ENCODE data around the gene LY6G5C.

LY6G5C gene

GRCh38 chr6:31677955-31678354 lies 2.9 kb downstream of the LY6G5C start:
- no peak overlapping the region for H3K4me3 ChIP-seq (ENCODE audit: insufficient read depth, low read length, poor library complexity, severe bottlenecking)
- no peak overlapping the region for H3K9ac ChIP-seq (ENCODE audit: low read length)
- TF ChIP-seq EZH2phosphoT487 (conservative IDR thresholded peaks at IDR 0.05; ENCODE audit: low read length) = no peak
- TF ChIP-seq CTCF (IDR thresholded peaks at IDR 0.05; ENCODE audit: insufficient read depth, low read length, poor library complexity, severe bottlenecking) = no peak
- H3K9me3 ChIP-seq (ENCODE audit: insufficient read depth, low read length) = no peaks in the 10 kb centered on the region
- H3K36me3 ChIP-seq (ENCODE audit: low read length) = no peaks in the 10 kb centered on the region
- H4K20me1 ChIP-seq (ENCODE audit: low read depth, low read length) = no peaks in the 10 kb centered on the region
- peaks cover 14% of the 10 kb centered on the region; the same call in 1 of the 2 replicates for H3F3A ChIP-seq (ENCODE audit: insufficient read depth)
- no peaks in the 10 kb centered on the region for H3K79me2 ChIP-seq (ENCODE audit: insufficient read depth, low read length)
- H3K4me2 ChIP-seq (ENCODE audit: low read depth, low read length, poor library complexity, severe bottlenecking) = no peak overlapping the region
- no peaks in the 10 kb centered on the region for H3K27me3 ChIP-seq (ENCODE audit: low read length)
- H3K27ac ChIP-seq (ENCODE audit: low read depth, low read length) = no peak overlapping the region
- H3K9me2 ChIP-seq (replicated peaks; ENCODE audit: insufficient read depth, low read length) = no peaks in the 10 kb centered on the region
- no peak overlapping the region for H2AFZ ChIP-seq (ENCODE audit: low read depth, low read length, severe bottlenecking)

- Histone ChIP-seq H3F3A (ENCODE audit: insufficient read depth) (peaks cover 14% of the 10 kb centered on the region; the same call in 1 of the 2 replicates), H3K79me2 (ENCODE audit: insufficient read depth, low read length) (no peaks in the 10 kb centered on the region), H3K27me3 (ENCODE audit: low read length) (no peaks in the 10 kb centered on the region), H2AFZ (ENCODE audit: low read depth, low read length, severe bottlenecking) (no peak overlapping the region), H3K4me2 (ENCODE audit: low read depth, low read length, poor library complexity, severe bottlenecking) (no peak overlapping the region), H4K20me1 (ENCODE audit: low read depth, low read length) (no peaks in the 10 kb centered on the region), H3K9me2 (replicated peaks; ENCODE audit: insufficient read depth, low read length) (no peaks in the 10 kb centered on the region), H3K36me3 (ENCODE audit: low read length) (no peaks in the 10 kb centered on the region), H3K27ac (ENCODE audit: low read depth, low read length) (no peak overlapping the region), H3K9ac (ENCODE audit: low read length) (no peak overlapping the region), H3K9me3 (ENCODE audit: insufficient read depth, low read length) (no peaks in the 10 kb centered on the region), H3K4me3 (ENCODE audit: insufficient read depth, low read length, poor library complexity, severe bottlenecking) (no peak overlapping the region)
- TF ChIP-seq CTCF (IDR thresholded peaks at IDR 0.05; ENCODE audit: insufficient read depth, low read length, poor library complexity, severe bottlenecking) = no peak
- TF ChIP-seq EZH2phosphoT487 (conservative IDR thresholded peaks at IDR 0.05; ENCODE audit: low read length) = no peak
Measured at GRCh38 chr6:31676904-31677303, 4.0 kb downstream of the LY6G5C start.

- Histone ChIP-seq H3F3A (ENCODE audit: insufficient read depth) (peaks cover 14% of the 10 kb centered on the region; the same call in 1 of the 2 replicates), H3K9ac (ENCODE audit: low read length) (no peak overlapping the region), H3K27ac (ENCODE audit: low read depth, low read length) (no peak overlapping the region), H3K4me3 (ENCODE audit: insufficient read depth, low read length, poor library complexity, severe bottlenecking) (no peak overlapping the region), H3K27me3 (ENCODE audit: low read length) (no peaks in the 10 kb centered on the region), H3K36me3 (ENCODE audit: low read length) (no peaks in the 10 kb centered on the region), H3K4me2 (ENCODE audit: low read depth, low read length, poor library complexity, severe bottlenecking) (no peak overlapping the region), H2AFZ (ENCODE audit: low read depth, low read length, severe bottlenecking) (no peak overlapping the region), H3K79me2 (ENCODE audit: insufficient read depth, low read length) (no peaks in the 10 kb centered on the region), H3K9me2 (replicated peaks; ENCODE audit: insufficient read depth, low read length) (no peaks in the 10 kb centered on the region), H4K20me1 (ENCODE audit: low read depth, low read length) (no peaks in the 10 kb centered on the region), H3K9me3 (ENCODE audit: insufficient read depth, low read length) (no peaks in the 10 kb centered on the region)
- TF ChIP-seq EZH2phosphoT487 (conservative IDR thresholded peaks at IDR 0.05; ENCODE audit: low read length) (no peak), CTCF (IDR thresholded peaks at IDR 0.05; ENCODE audit: insufficient read depth, low read length, poor library complexity, severe bottlenecking) (no peak)
Measured at GRCh38 chr6:31676322-31676903, 4.5 kb downstream of the LY6G5C start.

Measured in SU-DHL-6 (cell line).